Mesothelial cell of epicardium (in vitro differentiated cells): ENCODE measurements around the gene TSHZ2. TPM values are rescaled to one million over a fixed set of nuclear protein-coding genes. Genes with fewer than 3 reads are reported as not detected.

ENCODE experiments used
- DNase-seq, 2 experiments: peaks; one replicate each; pipeline ENCODE4 v3.0.0; 2021; ENCODE audit warnings: low spot score in 2 of 2; ENCODE audit not compliant: unreplicated experiment in 2 of 2
- H3K27ac Mint-ChIP-seq: 2 replicates; pipeline ENCODE4 v1.8.0; 2021; ENCODE audit warnings: mixed read lengths
- H3K27me3 Mint-ChIP-seq: 2 replicates; pipeline ENCODE4 v1.8.0; 2021; ENCODE audit warnings: low read depth, mixed read lengths
- H3K36me3 Mint-ChIP-seq: 2 replicates; pipeline ENCODE4 v1.8.0; 2021; ENCODE audit warnings: mixed read lengths
- H3K4me1 Mint-ChIP-seq: 2 replicates; pipeline ENCODE4 v1.8.0; 2021; ENCODE audit warnings: mixed read lengths
- H3K4me3 Mint-ChIP-seq: 2 replicates; pipeline ENCODE4 v1.8.0; 2021; ENCODE audit warnings: mild to moderate bottlenecking, moderate library complexity, mixed read lengths
- H3K9me3 Mint-ChIP-seq: 2 replicates; pipeline ENCODE4 v1.8.0; 2021; ENCODE audit warnings: mixed read lengths
- CTCF ChIP-seq: fragments of 200-600 bp; sonication (generic); IDR thresholded peaks from one replicate; pipeline ENCODE4 v1.5.0; 2021; ENCODE audit warnings: antibody characterized with exemption; ENCODE audit not compliant: unreplicated experiment
- total RNA-seq: library from RNA; stranded (reverse); gene quantifications from 3 replicates; pipeline ENCODE4 v1.2.1, GENCODE V29; 2021

TSHZ2 gene
- total RNA-seq, 1 donor from 2014 or later, result 28.8 TPM

DNA sequence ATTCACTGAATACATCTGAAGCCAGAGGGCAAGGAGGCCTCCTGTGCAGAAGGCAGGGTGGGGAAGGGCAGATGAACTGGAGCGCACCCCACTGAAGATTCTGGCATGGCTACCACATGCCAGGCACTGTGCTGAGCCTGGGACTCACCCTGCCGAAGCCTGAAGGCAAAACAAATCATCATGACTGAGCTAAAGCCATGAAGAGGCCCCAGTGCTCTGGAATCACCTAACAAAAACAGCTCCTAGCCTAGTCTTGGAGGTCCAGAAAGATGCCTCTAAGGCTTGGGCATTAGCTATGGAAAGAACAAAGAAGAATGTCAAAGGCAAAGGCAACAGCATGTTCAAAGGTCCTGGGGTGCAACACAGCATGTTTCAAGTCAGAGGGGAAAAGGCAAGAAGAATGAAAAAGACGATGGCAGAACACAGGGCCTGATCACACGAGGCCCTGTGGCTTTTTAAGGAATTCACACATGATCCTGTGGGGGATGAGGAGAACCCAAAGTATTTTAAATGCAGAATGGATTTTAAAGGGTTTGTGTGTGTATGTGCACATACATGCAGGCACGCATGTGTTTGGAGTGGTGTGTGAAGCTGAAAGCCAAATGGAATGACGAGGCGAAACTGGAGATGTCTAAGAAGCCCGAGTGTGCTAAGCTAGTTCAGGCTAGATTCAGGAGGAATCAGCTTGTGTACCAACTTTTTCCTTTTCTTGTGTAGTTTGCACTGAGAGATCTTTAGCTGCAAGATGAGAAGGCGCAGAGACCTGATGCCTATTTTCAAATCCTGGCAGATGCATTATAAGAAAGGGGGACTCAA lies 360.1 kb downstream of the TSHZ2 start:
- DNase-seq, result no peak
- peaks cover 3% of the 10 kb centered on the region for H3K9me3 Mint-ChIP-seq
- H3K27ac Mint-ChIP-seq, result peak overlapping the region; percentile 74
- peaks cover 43% of the 10 kb centered on the region for H3K4me1 Mint-ChIP-seq
- no peaks in the 10 kb centered on the region for H3K27me3 Mint-ChIP-seq
- no peak overlapping the region for H3K4me3 Mint-ChIP-seq
- peaks cover 4% of the 10 kb centered on the region for H3K36me3 Mint-ChIP-seq
- TF ChIP-seq CTCF, result no peak

GRCh38 chr20:53334861-53335260 lies 362.7 kb downstream of the TSHZ2 start:
- peaks cover 39% of the 10 kb centered on the region for H3K4me1 Mint-ChIP-seq
- H3K27me3 Mint-ChIP-seq, result no peaks in the 10 kb centered on the region
- peaks cover 4% of the 10 kb centered on the region for H3K36me3 Mint-ChIP-seq
- H3K9me3 Mint-ChIP-seq, result no peaks in the 10 kb centered on the region
- no peak for DNase-seq
- TF ChIP-seq CTCF, result no peak
- no peak overlapping the region for H3K27ac Mint-ChIP-seq
- H3K4me3 Mint-ChIP-seq, result no peak overlapping the region

- H3K27ac Mint-ChIP-seq, result no peak overlapping the region
- H3K36me3 Mint-ChIP-seq, result peaks cover 4% of the 10 kb centered on the region
- H3K4me1 Mint-ChIP-seq, result peaks cover 33% of the 10 kb centered on the region
- H3K9me3 Mint-ChIP-seq, result no peaks in the 10 kb centered on the region
- no peaks in the 10 kb centered on the region for H3K27me3 Mint-ChIP-seq
- no peak overlapping the region for H3K4me3 Mint-ChIP-seq
- no peak for TF ChIP-seq CTCF
- no peak for DNase-seq
Measured at GRCh38 chr20:53335555-53335954, 363.4 kb downstream of the TSHZ2 start.

DNA sequence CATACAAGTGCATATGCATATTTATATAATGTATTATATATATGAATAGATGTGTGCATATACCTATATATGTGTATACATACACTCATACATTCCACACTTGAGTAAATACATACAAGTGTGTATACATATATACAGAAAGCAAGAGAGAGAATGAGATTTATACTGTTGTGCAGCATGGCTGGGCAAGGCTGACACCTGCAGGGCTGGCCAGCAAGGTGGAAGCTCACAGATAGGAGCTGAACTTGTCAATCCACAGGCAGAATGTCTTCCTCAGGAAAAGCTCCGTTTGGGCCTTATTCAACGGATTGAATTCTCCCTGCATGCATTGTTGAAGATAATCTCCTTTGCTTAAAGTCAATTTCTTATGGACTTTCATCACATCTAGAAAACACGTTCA lies 364.7 kb downstream of the TSHZ2 start:
- H3K27ac Mint-ChIP-seq, result no peak overlapping the region
- no peak overlapping the region for H3K4me3 Mint-ChIP-seq
- H3K9me3 Mint-ChIP-seq, result peaks cover under 1% of the 10 kb centered on the region
- H3K27me3 Mint-ChIP-seq, result no peaks in the 10 kb centered on the region
- peaks cover 5% of the 10 kb centered on the region for H3K36me3 Mint-ChIP-seq
- peaks cover 20% of the 10 kb centered on the region for H3K4me1 Mint-ChIP-seq
- no peak for DNase-seq
- TF ChIP-seq CTCF, result no peak

GRCh38 chr20:53337390-53338101 lies 365.4 kb downstream of the TSHZ2 start:
- no peak for DNase-seq
- TF ChIP-seq CTCF, result no peak
- H3K4me3 Mint-ChIP-seq, result no peak overlapping the region
- H3K27ac Mint-ChIP-seq, result no peak overlapping the region
- H3K27me3 Mint-ChIP-seq, result no peaks in the 10 kb centered on the region
- peaks cover 7% of the 10 kb centered on the region for H3K9me3 Mint-ChIP-seq
- H3K36me3 Mint-ChIP-seq, result peaks cover 6% of the 10 kb centered on the region
- peaks cover 15% of the 10 kb centered on the region for H3K4me1 Mint-ChIP-seq
